Right lobe of liver (tissue), 6 donors: ENCODE results near the gene SLC9A7. TPM values are rescaled to one million over a fixed set of nuclear protein-coding genes. Genes with fewer than 3 reads are reported as not detected.

Experiments used
- ATAC-seq, 4 donors: fragments of 200-7000 bp; cut with Tn5 transposase; one replicate each; pipeline ENCODE4 v1.9.1; 2020; ENCODE audit warnings: mild to moderate bottlenecking in 4 of 4, moderate library complexity in 4 of 4
- DNase-seq, 3 donors: peaks; one replicate each; pipeline ENCODE4 v3.0.0-alpha.2; 2020
- H3K27ac ChIP-seq, 3 donors: fragments of 200-600 bp; one replicate each; pipeline ENCODE4 v1.8.0; 2022
- H3K27me3 ChIP-seq, 2 donors: fragments of 200-600 bp; one replicate each; pipeline ENCODE4 v1.8.0; 2022
- H3K36me3 ChIP-seq, 4 donors: fragments of 200-600 bp; sonication (generic) in 1 of 4; one replicate each; pipeline versions ENCODE4 v1.5.1 to v1.8.0; 2017 to 2022; ENCODE audit warnings: control low read depth in 1 of 4
- H3K4me1 ChIP-seq, 4 donors: fragments of 200-600 bp; sonication (generic) in 1 of 4; one replicate each; pipeline versions ENCODE4 v1.5.1 to v1.8.0; 2017 to 2022; ENCODE audit warnings: control low read depth in 1 of 4
- H3K4me3 ChIP-seq, 3 donors: fragments of 200-600 bp; one replicate each; pipeline ENCODE4 v1.8.0; 2022
- H3K9me3 ChIP-seq, 4 donors: fragments of 200-600 bp; sonication (generic) in 1 of 4; one replicate each; pipeline versions ENCODE4 v1.5.1 to v1.8.0; 2017 to 2022; ENCODE audit warnings: control low read depth in 1 of 4
- CTCF ChIP-seq, 4 donors: fragments of 200-600 bp in 3 of 4; fragments of 450-650 bp in 1 of 4; IDR thresholded peaks; one replicate each; pipeline versions ENCODE4 v1.5.1 to v1.8.0; 2016 to 2022; ENCODE audit warnings: antibody characterized with exemption in 4 of 4, mild to moderate bottlenecking in 2 of 4
- POLR2A ChIP-seq: fragments of 450-650 bp; IDR thresholded peaks from one replicate; pipeline ENCODE4 v1.6.1; 2017; ENCODE audit warnings: antibody characterized with exemption, mild to moderate bottlenecking
- WGBS: methylation state at CpG from one replicate; pipeline ENCODE4 v1.1.6; 2018; ENCODE audit warnings: low coverage, low lambda C conversion rate; ENCODE audit not compliant: insufficient coverage; ENCODE audit errors: missing lambda C conversion rate; 5-methylcytosine and 5-hydroxymethylcytosine counted together
- intact Hi-C, 2 donors: fragments of 100-400 bp; cut with DNase I; formaldehyde crosslinking; loops; one replicate each; pipeline versions ENCODE4 v1.11.2 to v1.14.1; 2022
- total RNA-seq, 6 experiments: library from RNA; depleted of rRNA in 2 of 6; stranded (reverse); fragments of >200 nt in 2 of 6; fragmentation: NEBNext Ultra II Directional in 3 of 6; extraction: Animal tissue kit (Norgen Biotek cat#: 25700) in 3 of 6; gene quantifications; one replicate each; pipeline versions ENCODE4 v1.1.0 to v1.2.4, GENCODE V29; 2016 to 2023
- donor health status: DM: no; HTN: yes; CAD: no.
- donor health status: DM: no; HTN: no; CAD: no.
- donor health status: DM: no; HTN: no; CAD: no.
- donor health status: DM: no; HTN: yes; CAD: no.
- donor health status: DM: no; HTN: yes; CAD: no.

Gene SLC9A7
- total RNA-seq, 6 experiments from 2014 or later, result 5.7 to 9.0 (median 6.4) TPM

DNA sequence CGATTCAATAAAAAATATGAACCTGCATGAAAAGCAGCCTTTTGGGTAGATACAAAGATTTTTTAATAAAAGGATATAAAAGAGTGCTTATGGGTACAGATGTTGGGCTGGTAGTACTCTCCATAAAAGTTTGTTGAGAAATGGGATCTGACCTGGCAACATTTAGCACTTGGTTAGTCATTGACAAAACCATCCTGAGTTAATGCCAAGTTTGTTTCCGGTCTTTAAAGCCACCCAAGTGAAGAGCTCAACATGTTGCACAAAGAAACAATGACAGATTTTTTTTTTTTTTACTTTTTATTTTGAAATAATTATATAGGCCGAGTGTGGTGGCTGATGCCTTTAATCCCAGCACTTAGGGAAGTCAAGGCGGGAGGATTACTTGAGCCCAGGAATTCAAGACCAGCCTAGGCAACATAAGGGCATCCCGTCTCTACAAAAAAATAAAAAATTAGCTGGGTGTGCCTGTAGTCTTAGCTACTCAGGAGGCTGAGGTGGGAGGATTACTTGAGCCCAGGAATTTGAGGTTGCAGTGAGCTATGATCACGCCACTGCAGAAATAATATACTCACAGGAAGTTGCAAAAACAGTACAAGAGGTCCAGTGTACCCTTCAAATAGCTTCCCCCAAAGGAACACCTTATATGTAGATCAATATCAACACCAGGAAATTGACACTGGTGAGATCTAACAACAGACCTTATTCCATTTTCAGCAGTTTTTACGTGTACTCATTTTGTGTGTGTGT lies 168.8 kb downstream of the SLC9A7 start:
- 46% methylated on average over 7 of the region's 7 CpGs for WGBS
- DNase-seq (no peak), ATAC-seq (peak; percentile 72 to 88 (median 80))
- no peak overlapping the region for H3K4me3 ChIP-seq
- peaks cover 0 to 18% (median 0%) of the 10 kb centered on the region in 4 donors for H3K4me1 ChIP-seq
- H3K9me3 ChIP-seq, result no peaks in the 10 kb centered on the region
- H3K27me3 ChIP-seq, result no peaks in the 10 kb centered on the region
- TF ChIP-seq POLR2A, result no peak
- TF ChIP-seq CTCF (IDR thresholded peaks at IDR 0.05), result no peak
- H3K36me3 ChIP-seq, result no peaks in the 10 kb centered on the region
- H3K27ac ChIP-seq, result peak overlapping the region in 1 of 3 donors; percentile 44
- intact Hi-C loops, result no loop called here

DNA sequence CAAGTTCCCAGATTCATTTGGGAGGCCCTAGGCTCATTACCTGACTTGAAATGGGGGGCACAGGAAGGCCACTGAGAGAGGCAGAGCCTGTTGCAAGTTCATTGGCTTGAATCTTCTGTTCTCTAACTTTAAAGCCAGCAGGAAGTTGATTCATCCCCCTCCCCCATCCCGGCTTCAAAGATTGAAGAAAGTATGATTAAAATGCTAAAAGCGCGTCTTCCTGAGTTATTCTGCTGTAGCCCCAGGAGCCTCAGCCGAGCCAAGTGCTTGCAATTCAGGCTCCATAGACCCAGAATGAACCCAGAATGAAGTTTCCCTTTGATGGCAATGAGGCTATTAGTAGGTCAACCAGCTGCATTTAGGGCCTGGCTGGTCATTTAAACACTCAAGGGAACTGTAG lies 170.7 kb downstream of the SLC9A7 start:
- intact Hi-C loops, result no loop called here
- Histone ChIP-seq H3K27ac (no peak overlapping the region), H3K4me3 (no peak overlapping the region), H3K4me1 (peaks cover 0 to 18% (median 0%) of the 10 kb centered on the region in 4 donors), H3K27me3 (no peaks in the 10 kb centered on the region), H3K9me3 (no peaks in the 10 kb centered on the region), H3K36me3 (no peaks in the 10 kb centered on the region)
- DNase-seq (no peak), ATAC-seq (peak; percentile 25 to 58 (median 37))
- TF ChIP-seq CTCF (IDR thresholded peaks at IDR 0.05) (no peak), POLR2A (no peak)
- WGBS, result 38% methylated on average over 4 of the region's 4 CpGs

DNA sequence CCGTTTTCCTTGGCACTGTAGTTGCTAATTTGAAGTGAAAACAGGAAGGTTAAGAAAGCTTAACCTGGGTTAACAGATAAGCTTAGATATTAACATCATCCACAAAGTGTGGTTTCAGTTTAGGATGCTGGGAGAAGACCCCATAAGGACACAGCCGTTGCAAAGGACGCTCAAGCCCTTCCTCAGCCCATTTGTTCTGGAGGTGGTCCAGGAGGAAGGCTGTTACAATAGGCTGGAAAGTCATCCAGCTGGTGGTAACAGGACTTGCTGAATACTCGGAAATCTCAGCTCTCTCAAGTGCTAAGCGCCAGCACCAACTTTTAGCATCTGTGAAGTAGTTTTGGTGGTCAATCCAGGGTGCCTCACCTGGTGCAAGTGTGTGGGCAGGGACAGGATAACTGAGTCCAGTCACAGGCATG lies 171.2 kb downstream of the SLC9A7 start:
- Histone ChIP-seq H3K27me3 (no peaks in the 10 kb centered on the region), H3K27ac (no peak overlapping the region), H3K9me3 (no peaks in the 10 kb centered on the region), H3K4me3 (no peak overlapping the region), H3K4me1 (peaks cover 0 to 18% (median 0%) of the 10 kb centered on the region in 4 donors), H3K36me3 (no peaks in the 10 kb centered on the region)
- intact Hi-C loops, result no loop called here
- TF ChIP-seq CTCF (IDR thresholded peaks at IDR 0.05) (no peak), POLR2A (no peak)
- DNase-seq, result no peak
- peak; percentile 49 to 67 (median 52) for ATAC-seq
- WGBS, result 6% methylated on average over 4 of the region's 5 CpGs

DNA sequence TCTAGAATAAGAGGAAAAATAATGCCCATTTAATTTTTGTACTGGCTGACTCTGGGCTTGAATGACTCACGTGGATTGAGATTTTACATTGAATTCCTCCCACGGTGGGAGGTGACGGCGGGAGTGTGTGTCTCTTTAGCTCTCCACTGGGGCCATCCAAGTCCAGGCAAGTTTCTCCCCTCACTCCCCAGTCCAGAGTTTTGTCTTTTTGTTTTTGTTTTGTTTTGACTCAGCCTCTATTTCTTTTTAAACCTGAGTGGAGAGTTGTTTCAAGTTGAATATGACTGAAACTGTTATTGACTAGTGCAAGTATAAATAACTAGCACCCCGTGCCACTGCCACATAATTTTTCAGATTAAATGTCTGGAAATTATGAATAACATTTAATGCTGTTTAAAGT lies 171.8 kb downstream of the SLC9A7 start:
- Histone ChIP-seq H3K27me3 (no peaks in the 10 kb centered on the region), H3K9me3 (no peaks in the 10 kb centered on the region), H3K36me3 (no peaks in the 10 kb centered on the region), H3K27ac (peak overlapping the region in 1 of 3 donors; percentile 2), H3K4me3 (no peak overlapping the region), H3K4me1 (peaks cover 0 to 18% (median 0%) of the 10 kb centered on the region in 4 donors)
- intact Hi-C loops, result no loop called here
- no peak for DNase-seq
- no peak for TF ChIP-seq CTCF (IDR thresholded peaks at IDR 0.05)
- TF ChIP-seq POLR2A, result no peak
- no peak for ATAC-seq
- 26% methylated on average over 5 of the region's 5 CpGs for WGBS
